ENCODE measurements around the gene CCDC57.

CCDC57 gene

DNA sequence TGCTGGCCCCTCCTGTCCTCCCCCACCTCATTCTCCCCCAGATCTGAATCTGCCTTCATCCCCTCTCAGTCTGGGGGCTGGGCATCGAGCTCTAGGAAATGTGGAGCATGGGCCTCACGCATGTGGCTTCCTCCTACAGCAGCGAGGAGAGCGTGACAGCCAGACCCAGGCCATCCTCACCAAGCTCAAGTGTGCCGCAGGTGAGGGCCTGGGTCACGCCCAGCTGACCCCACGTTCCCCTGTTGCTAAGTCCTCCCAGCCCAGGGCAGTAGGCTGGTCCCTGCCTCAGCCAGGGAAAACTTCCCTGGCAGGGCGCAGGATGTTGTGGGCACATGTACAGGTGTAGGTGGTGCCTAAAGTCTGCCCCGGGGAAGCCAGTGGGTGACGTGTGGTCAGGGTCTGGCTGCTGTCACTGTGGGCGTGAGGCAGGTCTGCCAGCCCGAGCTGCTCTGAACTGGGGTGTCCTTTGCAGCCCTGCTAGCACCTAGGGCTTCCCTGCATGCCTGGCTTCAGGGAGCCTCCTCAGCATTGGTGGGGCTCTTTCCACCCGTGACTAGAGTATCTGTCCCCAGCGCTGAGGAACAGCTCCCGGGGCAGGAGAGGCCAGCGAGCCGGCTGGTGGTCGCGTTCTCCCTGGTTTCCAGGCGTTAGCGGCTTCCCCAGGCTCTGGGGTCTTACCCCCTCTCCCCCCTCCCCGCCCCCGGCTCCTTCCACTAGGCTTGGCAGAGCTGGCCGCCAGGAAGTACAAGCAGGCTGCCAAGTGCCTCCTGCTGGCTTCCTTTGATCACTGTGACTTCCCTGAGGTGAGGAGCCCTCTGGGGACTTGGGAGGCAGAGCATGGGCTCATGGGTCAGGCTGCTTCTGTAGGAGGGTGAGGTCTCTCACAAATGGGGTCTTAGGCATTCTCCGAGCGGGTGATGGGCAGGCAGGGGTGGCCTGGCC, 157.3 kb downstream of the CCDC57 start:
- DNase-seq (ENCODE audit: low read depth), result no peak
- TF ChIP-seq, protein P1, sequence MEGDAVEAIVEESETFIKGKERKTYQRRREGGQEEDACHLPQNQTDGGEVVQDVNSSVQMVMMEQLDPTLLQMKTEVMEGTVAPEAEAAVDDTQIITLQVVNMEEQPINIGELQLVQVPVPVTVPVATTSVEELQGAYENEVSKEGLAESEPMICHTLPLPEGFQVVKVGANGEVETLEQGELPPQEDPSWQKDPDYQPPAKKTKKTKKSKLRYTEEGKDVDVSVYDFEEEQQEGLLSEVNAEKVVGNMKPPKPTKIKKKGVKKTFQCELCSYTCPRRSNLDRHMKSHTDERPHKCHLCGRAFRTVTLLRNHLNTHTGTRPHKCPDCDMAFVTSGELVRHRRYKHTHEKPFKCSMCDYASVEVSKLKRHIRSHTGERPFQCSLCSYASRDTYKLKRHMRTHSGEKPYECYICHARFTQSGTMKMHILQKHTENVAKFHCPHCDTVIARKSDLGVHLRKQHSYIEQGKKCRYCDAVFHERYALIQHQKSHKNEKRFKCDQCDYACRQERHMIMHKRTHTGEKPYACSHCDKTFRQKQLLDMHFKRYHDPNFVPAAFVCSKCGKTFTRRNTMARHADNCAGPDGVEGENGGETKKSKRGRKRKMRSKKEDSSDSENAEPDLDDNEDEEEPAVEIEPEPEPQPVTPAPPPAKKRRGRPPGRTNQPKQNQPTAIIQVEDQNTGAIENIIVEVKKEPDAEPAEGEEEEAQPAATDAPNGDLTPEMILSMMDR (conservative IDR thresholded peaks at IDR 0.05; ENCODE audit: low read length), result no peak

GRCh38 chr17:82054351-82055022, 158.2 kb downstream of the CCDC57 start:
- TF ChIP-seq, protein P1 (conservative IDR thresholded peaks at IDR 0.05; ENCODE audit: low read length), result no peak
- no peak for DNase-seq (ENCODE audit: low read depth)
- no peak overlapping the region for H3K4me3 ChIP-seq (ENCODE audit: low read length)

More for the DNA sequence above, 157.3 kb downstream of the CCDC57 start:
- no peak overlapping the region for H3K4me3 ChIP-seq (ENCODE audit: low read length)

- TF ChIP-seq, protein P1 (conservative IDR thresholded peaks at IDR 0.05; ENCODE audit: low read length), result no peak
- peak overlapping the region; percentile 80; the same call in 1 of the 2 replicates for H3K4me3 ChIP-seq (ENCODE audit: low read length)
- no peak for DNase-seq (ENCODE audit: low read depth)
Observed at GRCh38 chr17:82053556-82054263, 158.9 kb downstream of the CCDC57 start.

DNA sequence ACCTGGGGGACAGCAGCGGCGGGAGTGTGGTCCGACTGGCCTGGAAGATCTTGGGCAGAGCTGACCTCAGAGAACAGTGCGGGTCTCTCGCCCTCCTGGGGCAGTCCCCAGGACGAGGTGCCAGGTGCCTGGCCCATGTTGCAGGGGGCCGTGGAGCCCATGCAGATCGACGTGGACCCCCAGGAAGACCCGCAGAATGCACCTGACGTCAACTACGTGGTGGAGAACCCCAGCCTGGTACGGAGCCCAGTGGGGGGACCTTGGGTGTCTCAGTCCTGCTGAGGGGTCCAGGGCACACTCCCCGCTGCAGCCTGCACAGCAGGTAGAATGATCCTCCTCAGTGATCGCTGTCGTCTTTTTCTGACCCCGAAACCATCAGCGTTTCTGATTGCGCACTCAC, 159.5 kb downstream of the CCDC57 start:
- TF ChIP-seq, protein P1 (conservative IDR thresholded peaks at IDR 0.05; ENCODE audit: low read length), result no peak
- peak overlapping the region; percentile 80 for H3K4me3 ChIP-seq (ENCODE audit: low read length)
- no peak for DNase-seq (ENCODE audit: low read depth)

- TF ChIP-seq, protein P1 (conservative IDR thresholded peaks at IDR 0.05; ENCODE audit: low read length), result no peak
- no peak for DNase-seq (ENCODE audit: low read depth)
- H3K4me3 ChIP-seq (ENCODE audit: low read length), result peak overlapping the region; percentile 80
Observed at GRCh38 chr17:82052638-82053059, 160.0 kb downstream of the CCDC57 start.

GRCh38 chr17:82051776-82052637, 160.6 kb downstream of the CCDC57 start, which contains the start of the genes GPS1 and RFNG:
TSS of gene GPS1 (plus strand) at chr17:82051898. CDS start at chr17:82051932, 34 bp downstream.
TSS of gene RFNG (minus strand) at chr17:82051811. CDS start at chr17:82051766, 45 bp downstream.
- TF ChIP-seq, protein P1 (conservative IDR thresholded peaks at IDR 0.05; ENCODE audit: low read length), result no peak
- peak within 1 kb of the TSS; percentile 80 for H3K4me3 ChIP-seq (ENCODE audit: low read length)
- peak; percentile 47 for DNase-seq (ENCODE audit: low read depth)
